MCF 10A (cell line): ENCODE measurements around the gene TES. TPM values are rescaled to one million over a fixed set of nuclear protein-coding genes. Genes with fewer than 3 reads are reported as not detected.
"Not testable (repeated sequence)": the region's sequence is repeated elsewhere in the genome, so short reads cannot be mapped to it uniquely, and the experiment has no call there.

Experiments
- BruUV-seq: library from RNA; stranded (reverse); fragments of 400-500 nt; replicated peaks from 2 replicates; lab custom pipeline; 2021; lab: Mats Ljungman, UMichigan
- CTCF ChIA-PET: fragments of 300-600 bp; sonication (Branson Sonifier 250); formaldehyde crosslinking; extraction: SDS; loops from one replicate; lab custom pipeline; 2021; ENCODE audit warnings: antibody characterized with exemption, inconsistent platforms; lab: Yijun Ruan, JAX
- POLR2A ChIA-PET: fragments of 300-600, 350-650 bp; sonication (Branson Sonifier 250); formaldehyde crosslinking; extraction: SDS; loops from one replicate; lab custom pipeline; 2020; ENCODE audit warnings: antibody characterized with exemption, inconsistent platforms; lab: Yijun Ruan, JAX
- DNase-seq: peaks from one replicate; pipeline ENCODE4 v3.0.0-alpha.2; 2018; ENCODE audit not compliant: unreplicated experiment
- H3K27ac Mint-ChIP-seq: one replicate; pipeline ENCODE4 v1.8.0; 2022; ENCODE audit warnings: mild to moderate bottlenecking, low read depth, mixed read lengths; ENCODE audit not compliant: unreplicated experiment
- H3K27me3 Mint-ChIP-seq: one replicate; pipeline ENCODE4 v1.8.0; 2022; ENCODE audit warnings: mixed read lengths; ENCODE audit not compliant: insufficient read depth, unreplicated experiment
- H3K36me3 Mint-ChIP-seq: one replicate; pipeline ENCODE4 v1.8.0; 2022; ENCODE audit warnings: mild to moderate bottlenecking, moderate library complexity, mixed read lengths; ENCODE audit not compliant: insufficient read depth, unreplicated experiment
- H3K4me1 Mint-ChIP-seq: one replicate; pipeline ENCODE4 v1.8.0; 2022; ENCODE audit warnings: mixed read lengths; ENCODE audit not compliant: insufficient read depth, unreplicated experiment
- H3K4me3 Mint-ChIP-seq: one replicate; pipeline ENCODE4 v1.8.0; 2022; ENCODE audit warnings: mild to moderate bottlenecking, moderate library complexity, mixed read lengths; ENCODE audit not compliant: unreplicated experiment
- H3K9me3 Mint-ChIP-seq: one replicate; pipeline ENCODE4 v1.8.0; 2022; ENCODE audit warnings: mixed read lengths; ENCODE audit not compliant: unreplicated experiment
- CTCF ChIP-seq: fragments of 200-600 bp; IDR thresholded peaks from one replicate; pipeline ENCODE4 v1.8.0; 2022; ENCODE audit warnings: antibody characterized with exemption, mild to moderate bottlenecking; ENCODE audit not compliant: unreplicated experiment
- intact Hi-C: fragments of 100-400 bp; cut with micrococcal nuclease; formaldehyde crosslinking; loops from 2 replicates; pipeline ENCODE4 v1.14.1; 2022
- total RNA-seq: library from RNA; stranded (reverse); gene quantifications from 2 replicates; pipeline ENCODE4 v1.2.3, GENCODE V29; 2022

The TES gene
- total RNA-seq, 1 experiment from 2014 or later: 162 TPM

GRCh38 chr7:116241291-116241690 lies 31.0 kb downstream of the TES start:
- Mint-ChIP-seq H3K27me3 (no peaks in the 10 kb centered on the region), H3K4me1 (peaks cover 14% of the 10 kb centered on the region), H3K4me3 (no peak overlapping the region), H3K27ac (no peak overlapping the region), H3K9me3 (peaks cover 8% of the 10 kb centered on the region), H3K36me3 (peaks cover 57% of the 10 kb centered on the region)
- intact Hi-C loops: no loop called here
- no peak for TF ChIP-seq CTCF
- BruUV-seq: no TSS peak
- DNase-seq: no peak
- ChIA-PET POLR2A (interaction anchor here (0.9 to 3.5 kb wide), 6 partner anchors 9 to 348 kb away, joined by 3 to 25 read pairs (median 4); partner anchors contain the start of gene TES), CTCF (interaction anchor here (0.6 to 14.6 kb wide), 7 partner anchors 8 to 349 kb away, joined by 3 to 409 read pairs (median 4); no protein-coding TSS in a partner anchor)

- no peak for DNase-seq
- no peak for TF ChIP-seq CTCF
- no TSS peak for BruUV-seq
- intact Hi-C loops: no loop called here
- Mint-ChIP-seq H3K4me3 (no peak overlapping the region), H3K27ac (no peak overlapping the region), H3K9me3 (peaks cover 8% of the 10 kb centered on the region), H3K4me1 (peaks cover 23% of the 10 kb centered on the region), H3K36me3 (peaks cover 51% of the 10 kb centered on the region), H3K27me3 (no peaks in the 10 kb centered on the region)
- POLR2A ChIA-PET: interaction anchor here (0.6 to 3.5 kb wide), 7 partner anchors 10 to 261 kb away, joined by 3 to 25 read pairs (median 3); partner anchors contain the start of gene TES
- CTCF ChIA-PET: interaction anchor here (0.8 to 14.6 kb wide), 8 partner anchors 8 to 347 kb away, joined by 3 to 409 read pairs (median 4); no protein-coding TSS in a partner anchor
Observed at GRCh38 chr7:116242178-116242577, 31.8 kb downstream of the TES start.

GRCh38 chr7:116242759-116243158 lies 32.4 kb downstream of the TES start:
- ChIA-PET POLR2A (interaction anchor here (0.7 to 1.7 kb wide), 3 partner anchors 11 to 261 kb away, joined by 3 read pairs; no protein-coding TSS in a partner anchor), CTCF (interaction anchor here (1.2 to 10.2 kb wide), 3 partner anchors 15 to 70 kb away, joined by 3 to 127 read pairs (median 4); no protein-coding TSS in a partner anchor)
- H3K27ac Mint-ChIP-seq: no peak overlapping the region
- DNase-seq: no peak
- H3K36me3 Mint-ChIP-seq: peaks cover 53% of the 10 kb centered on the region
- no peak for TF ChIP-seq CTCF
- intact Hi-C loops: no loop called here
- no peak overlapping the region for H3K4me3 Mint-ChIP-seq
- H3K9me3 Mint-ChIP-seq: peaks cover 8% of the 10 kb centered on the region
- peaks cover 23% of the 10 kb centered on the region for H3K4me1 Mint-ChIP-seq
- no TSS peak for BruUV-seq
- H3K27me3 Mint-ChIP-seq: no peaks in the 10 kb centered on the region

GRCh38 chr7:116244803-116245202 lies 34.5 kb downstream of the TES start:
- H3K4me1 Mint-ChIP-seq: peaks cover 23% of the 10 kb centered on the region
- ChIA-PET CTCF (interaction anchor here (0.9 to 1.8 kb wide), 5 partner anchors 8 to 72 kb away, joined by 4 to 9 read pairs (median 6); no protein-coding TSS in a partner anchor), POLR2A (interaction anchor here (1.1 kb wide), 1 partner anchor 33 kb away, joined by 3 read pairs; no protein-coding TSS in a partner anchor)
- H3K36me3 Mint-ChIP-seq: peaks cover 62% of the 10 kb centered on the region
- intact Hi-C loops, H3K27ac Mint-ChIP-seq, DNase-seq, H3K27me3 Mint-ChIP-seq, BruUV-seq, H3K9me3 Mint-ChIP-seq, H3K4me3 Mint-ChIP-seq: not testable (repeated sequence)
